Sigmoid colon (tissue), 7 donors: ENCODE measurements around the gene SIRT5. TPM values are rescaled to one million over a fixed set of nuclear protein-coding genes. Genes with fewer than 3 reads are reported as not detected.

Experiments used
- DNase-seq: peaks from one replicate; pipeline ENCODE4 v3.0.0-alpha.2; 2019
- H3K27ac ChIP-seq, 4 donors: fragments of 200-600 bp; sonication (generic); one replicate each; pipeline ENCODE4 v1.5.1; 2016 to 2019; ENCODE audit warnings: mild to moderate bottlenecking in 1 of 4
- H3K27me3 ChIP-seq, 3 donors: fragments of 200-600 bp; sonication (generic); one replicate each; pipeline ENCODE4 v1.5.1; 2019; ENCODE audit warnings: mild to moderate bottlenecking in 1 of 3
- H3K36me3 ChIP-seq, 4 donors: fragments of 200-600 bp; sonication (generic); one replicate each; pipeline ENCODE4 v1.5.1; 2016 to 2019
- H3K4me1 ChIP-seq, 4 donors: fragments of 200-600 bp; sonication (generic); one replicate each; pipeline ENCODE4 v1.5.1; 2017 to 2019
- H3K4me3 ChIP-seq, 4 donors: fragments of 200-600 bp; sonication (generic); one replicate each; pipeline ENCODE4 v1.5.1; 2017 to 2019; ENCODE audit warnings: mild to moderate bottlenecking in 2 of 4, moderate library complexity in 1 of 4
- H3K9me3 ChIP-seq, 4 donors: fragments of 200-600 bp in 3 of 4; sonication (generic) in 3 of 4; one replicate each; pipeline versions ENCODE4 v1.5.1 to v1.6.1; 2013 to 2019
- CTCF ChIP-seq, 4 experiments: fragments of 450-650 bp in 3 of 4; fragments of 200-600 bp in 1 of 4; IDR thresholded peaks; one replicate each; pipeline ENCODE4 v1.5.1; 2016 to 2019; ENCODE audit warnings: antibody characterized with exemption in 4 of 4, mild to moderate bottlenecking in 3 of 4, moderate library complexity in 2 of 4
- EP300 ChIP-seq, 4 donors: sonication (generic); formaldehyde crosslinking; IDR thresholded peaks; one replicate each; pipeline ENCODE4 v1.6.1; 2017; ENCODE audit warnings: antibody characterized with exemption in 4 of 4
- POLR2A ChIP-seq, 2 donors: fragments of 450-650 bp; IDR thresholded peaks; one replicate each; pipeline ENCODE4 v1.6.1; 2016; ENCODE audit warnings: antibody characterized with exemption in 2 of 2, mild to moderate bottlenecking in 2 of 2, moderate library complexity in 2 of 2
- POLR2AphosphoS5 ChIP-seq, 4 donors: sonication (generic); formaldehyde crosslinking; IDR thresholded peaks; one replicate each; pipeline ENCODE4 v1.6.1; 2017; ENCODE audit warnings: antibody characterized with exemption in 4 of 4
- WGBS, 2 donors: extraction: QIAGEN DNeasy Blood & Tissue Kit; methylation state at CpG; one replicate each; pipeline ENCODE4 v1.1.7; 2013; 5-methylcytosine and 5-hydroxymethylcytosine counted together
- intact Hi-C: fragments of 100-400 bp; cut with DNase I; formaldehyde crosslinking; loops from one replicate; pipeline ENCODE4 v1.15.1; 2023
- polyA plus RNA-seq, 3 donors: library from polyadenylated mRNA; stranded (reverse); fragments of 200-250 nt; gene quantifications; one replicate each; pipeline ENCODE4 v1.2.3, GENCODE V29; 2013
- total RNA-seq, 4 donors: library from RNA; depleted of rRNA; stranded (reverse); fragments of >200 nt; gene quantifications; one replicate each; pipeline ENCODE4 v1.1.0, GENCODE V29; 2016
- donor health status: healthy with polysubstance abuse.
- donor health status: Bipolar disorder and iron deficiency.
- donor health status: healthy.

The SIRT5 gene
- total and polyA plus RNA-seq, 7 donors, result 5.8 to 13.3 (median 8.4) TPM

GRCh38 chr6:13593103-13593502 lies 18.7 kb downstream of the SIRT5 start:
- Histone ChIP-seq H3K27ac (no peak overlapping the region), H3K9me3 (no peaks in the 10 kb centered on the region), H3K27me3 (no peaks in the 10 kb centered on the region), H3K4me1 (no peaks in the 10 kb centered on the region), H3K4me3 (no peak overlapping the region), H3K36me3 (peaks cover 3 to 74% (median 26%) of the 10 kb centered on the region in 4 donors)
- no peak for DNase-seq
- intact Hi-C loops, result no loop called here
- no peak for TF ChIP-seq POLR2AphosphoS5 (IDR thresholded peaks at IDR 0.05)
- no peak for TF ChIP-seq EP300 (IDR thresholded peaks at IDR 0.05)
- no peak for TF ChIP-seq POLR2A (IDR thresholded peaks at IDR 0.05)
- TF ChIP-seq CTCF (IDR thresholded peaks at IDR 0.05), result no peak
- 76 to 93% methylated on average over 6 of the region's 6 CpGs for WGBS, 2 donors

DNA sequence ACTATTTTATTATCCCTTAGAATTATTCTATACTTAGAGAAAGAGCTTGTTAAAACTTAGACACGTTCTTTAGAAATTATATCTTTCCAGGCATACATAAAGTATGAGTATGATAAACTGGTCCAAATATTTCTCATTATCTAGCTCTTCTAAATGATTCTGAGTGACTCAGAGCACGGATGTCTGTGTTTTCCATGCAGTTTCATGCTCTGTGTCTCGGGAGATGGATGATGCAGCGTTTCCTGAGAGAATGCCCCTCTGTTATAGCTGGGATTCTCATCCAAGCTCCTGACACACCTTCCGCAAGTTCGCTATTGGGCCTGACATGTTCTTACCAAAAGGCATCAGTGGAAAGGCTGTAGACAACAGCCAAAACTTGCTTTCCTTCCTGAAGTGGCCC lies 19.3 kb downstream of the SIRT5 start:
- no peaks in the 10 kb centered on the region for H3K9me3 ChIP-seq
- WGBS, 2 donors, result 91 to 94% methylated on average over 6 of the region's 6 CpGs
- H3K27me3 ChIP-seq, result no peaks in the 10 kb centered on the region
- peaks cover 0 to 73% (median 26%) of the 10 kb centered on the region in 4 donors for H3K36me3 ChIP-seq
- no peak overlapping the region for H3K4me3 ChIP-seq
- no peak for DNase-seq
- TF ChIP-seq CTCF (IDR thresholded peaks at IDR 0.05), result no peak
- no peak for TF ChIP-seq EP300 (IDR thresholded peaks at IDR 0.05)
- no peak for TF ChIP-seq POLR2A (IDR thresholded peaks at IDR 0.05)
- TF ChIP-seq POLR2AphosphoS5 (IDR thresholded peaks at IDR 0.05), result no peak
- no peaks in the 10 kb centered on the region for H3K4me1 ChIP-seq
- intact Hi-C loops, result no loop called here
- no peak overlapping the region for H3K27ac ChIP-seq

DNA sequence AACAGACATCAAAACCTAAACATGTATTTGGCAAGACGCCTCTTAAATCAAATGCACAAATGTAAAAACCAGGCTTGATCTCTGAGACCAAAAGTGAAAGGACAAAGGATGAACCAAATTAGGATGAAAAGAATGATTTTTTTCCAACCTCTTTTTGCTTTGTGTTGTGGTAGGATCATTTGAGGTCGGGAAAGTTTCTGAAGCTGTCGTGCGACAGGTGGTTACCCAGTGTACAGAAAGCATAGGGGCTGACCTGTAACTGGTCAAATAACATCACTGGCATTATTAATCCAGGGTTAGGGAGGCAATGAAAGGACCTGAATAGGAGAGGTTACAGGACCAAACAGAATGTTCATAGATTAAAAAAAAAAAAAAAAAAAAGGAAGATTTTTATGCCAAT lies 22.7 kb downstream of the SIRT5 start:
- Histone ChIP-seq H3K36me3 (peaks cover 0 to 91% (median 29%) of the 10 kb centered on the region in 4 donors), H3K4me3 (no peak overlapping the region), H3K27me3 (no peaks in the 10 kb centered on the region), H3K27ac (no peak overlapping the region), H3K4me1 (no peaks in the 10 kb centered on the region), H3K9me3 (no peaks in the 10 kb centered on the region)
- intact Hi-C loops, result no loop called here
- no peak for TF ChIP-seq POLR2A (IDR thresholded peaks at IDR 0.05)
- WGBS, 2 donors, result 93 to 95% methylated on average over 4 of the region's 4 CpGs
- no peak for DNase-seq

- H3K27ac ChIP-seq, result no peak overlapping the region
- no peak for DNase-seq
- no peaks in the 10 kb centered on the region for H3K9me3 ChIP-seq
- peaks cover 0 to 84% (median 21%) of the 10 kb centered on the region in 4 donors for H3K36me3 ChIP-seq
- H3K4me3 ChIP-seq, result no peak overlapping the region
- WGBS, 2 donors, result 94 to 96% methylated on average over 6 of the region's 6 CpGs
- intact Hi-C loops, result no loop called here
- H3K27me3 ChIP-seq, result no peaks in the 10 kb centered on the region
- no peaks in the 10 kb centered on the region for H3K4me1 ChIP-seq
- no peak for TF ChIP-seq CTCF (IDR thresholded peaks at IDR 0.05)
- TF ChIP-seq POLR2AphosphoS5 (IDR thresholded peaks at IDR 0.05), result no peak
- no peak for TF ChIP-seq POLR2A (IDR thresholded peaks at IDR 0.05)
- TF ChIP-seq EP300 (IDR thresholded peaks at IDR 0.05), result no peak
Measured at GRCh38 chr6:13600036-13600435, 25.6 kb downstream of the SIRT5 start.

DNA sequence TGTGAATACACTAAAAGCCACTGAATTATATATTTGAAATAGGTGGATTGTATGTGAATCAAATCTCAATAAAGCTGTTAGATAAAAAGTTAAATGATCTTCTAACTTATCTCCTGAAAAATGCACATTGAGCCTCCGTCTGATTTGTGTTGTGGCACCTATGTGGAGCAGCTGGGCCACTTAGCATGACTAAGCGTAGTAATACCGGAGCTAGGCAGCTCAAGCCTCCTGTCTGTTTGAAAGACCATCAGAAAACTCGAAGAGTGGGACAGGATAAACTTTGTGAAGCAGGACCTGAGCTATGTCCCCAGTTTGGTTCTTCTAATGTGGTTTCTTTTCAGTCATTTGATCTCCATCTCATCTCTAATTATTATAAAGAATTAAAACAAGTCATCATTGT lies 29.7 kb downstream of the SIRT5 start:
- H3K4me3 ChIP-seq, result no peak overlapping the region
- H3K36me3 ChIP-seq, result peaks cover 0 to 50% (median 8%) of the 10 kb centered on the region in 4 donors
- TF ChIP-seq CTCF (IDR thresholded peaks at IDR 0.05) (no peak), EP300 (IDR thresholded peaks at IDR 0.05) (no peak), POLR2A (IDR thresholded peaks at IDR 0.05) (no peak), POLR2AphosphoS5 (IDR thresholded peaks at IDR 0.05) (no peak)
- intact Hi-C loops, result no loop called here
- 87 to 97% methylated on average over 4 of the region's 4 CpGs for WGBS, 2 donors
- H3K9me3 ChIP-seq, result no peaks in the 10 kb centered on the region
- H3K4me1 ChIP-seq, result no peaks in the 10 kb centered on the region
- no peaks in the 10 kb centered on the region for H3K27me3 ChIP-seq
- DNase-seq, result no peak
- H3K27ac ChIP-seq, result no peak overlapping the region
